BE2C (cell line): Measurements from ENCODE around the gene SLC35F5.
"Not testable (repeated sequence)": the region's sequence is repeated elsewhere in the genome, so short reads cannot be mapped to it uniquely, and the experiment has no call there.

Experiments used
- DNase-seq: peaks from one replicate; pipeline ENCODE4 v3.0.0-alpha.2; 2020
- H3K27me3 ChIP-seq: fragments of 250-450 bp; sonication (Bioruptor Pico); 2 replicates; pipeline ENCODE4 v1.5.1; 2020; ENCODE audit warnings: mild to moderate bottlenecking
- H3K36me3 ChIP-seq: fragments of 250-450 bp; sonication (Bioruptor Pico); 2 replicates; pipeline ENCODE4 v1.5.1; 2020; ENCODE audit warnings: mild to moderate bottlenecking
- H3K4me1 ChIP-seq: fragments of 250-450 bp; sonication (Bioruptor Pico); 2 replicates; pipeline ENCODE4 v1.5.1; 2020
- H3K4me3 ChIP-seq: 2 replicates; pipeline ENCODE4 v1.5.1; 2011; ENCODE audit warnings: low read depth, low read length
- H3K9me3 ChIP-seq: fragments of 250-450 bp; sonication (Bioruptor Pico); 2 replicates; pipeline ENCODE4 v1.5.1; 2020
- TF ChIP-seq, protein P1 (sequence below): IDR thresholded peaks from 2 replicates; pipeline ENCODE4 v1.5.1; 2012; ENCODE audit warnings: mild to moderate bottlenecking, low read depth, low read length

The SLC35F5 gene

DNA sequence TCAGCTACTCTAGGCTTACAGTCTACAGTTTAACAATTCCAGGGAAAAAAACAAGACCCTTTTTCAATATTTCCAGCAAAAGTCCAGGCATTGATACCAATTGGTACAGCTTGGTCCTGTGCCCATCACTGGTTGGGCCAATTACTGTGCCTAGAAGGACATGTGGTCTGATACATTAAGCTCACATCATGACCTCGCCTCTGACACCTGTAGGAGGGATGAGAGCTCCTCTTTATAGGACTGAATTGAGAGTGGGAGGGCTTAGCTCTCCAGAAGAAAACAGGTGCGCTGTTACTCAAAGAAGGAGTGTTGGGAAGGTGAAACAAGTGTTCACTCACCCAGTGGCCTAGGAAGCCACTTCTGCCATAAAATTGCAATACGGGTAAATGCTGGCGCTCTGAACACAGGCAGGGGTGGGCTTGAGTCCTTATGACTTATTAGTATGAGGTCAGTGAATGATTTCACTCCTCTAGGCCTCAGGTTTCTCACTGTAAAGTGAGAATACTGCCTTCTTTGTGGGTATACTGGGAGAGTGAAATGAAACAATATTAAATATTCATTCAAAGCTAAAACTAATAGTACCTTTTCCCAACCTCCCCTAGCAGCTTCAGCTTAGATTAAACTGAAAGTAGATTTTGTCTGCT, 79.7 kb downstream of the SLC35F5 start:
- H3K36me3 ChIP-seq, result no peaks in the 10 kb centered on the region
- H3K4me3 ChIP-seq, result no peak overlapping the region
- H3K9me3 ChIP-seq, result no peaks in the 10 kb centered on the region
- H3K4me1 ChIP-seq, result no peaks in the 10 kb centered on the region
- DNase-seq, result no peak
- TF ChIP-seq, protein P1, sequence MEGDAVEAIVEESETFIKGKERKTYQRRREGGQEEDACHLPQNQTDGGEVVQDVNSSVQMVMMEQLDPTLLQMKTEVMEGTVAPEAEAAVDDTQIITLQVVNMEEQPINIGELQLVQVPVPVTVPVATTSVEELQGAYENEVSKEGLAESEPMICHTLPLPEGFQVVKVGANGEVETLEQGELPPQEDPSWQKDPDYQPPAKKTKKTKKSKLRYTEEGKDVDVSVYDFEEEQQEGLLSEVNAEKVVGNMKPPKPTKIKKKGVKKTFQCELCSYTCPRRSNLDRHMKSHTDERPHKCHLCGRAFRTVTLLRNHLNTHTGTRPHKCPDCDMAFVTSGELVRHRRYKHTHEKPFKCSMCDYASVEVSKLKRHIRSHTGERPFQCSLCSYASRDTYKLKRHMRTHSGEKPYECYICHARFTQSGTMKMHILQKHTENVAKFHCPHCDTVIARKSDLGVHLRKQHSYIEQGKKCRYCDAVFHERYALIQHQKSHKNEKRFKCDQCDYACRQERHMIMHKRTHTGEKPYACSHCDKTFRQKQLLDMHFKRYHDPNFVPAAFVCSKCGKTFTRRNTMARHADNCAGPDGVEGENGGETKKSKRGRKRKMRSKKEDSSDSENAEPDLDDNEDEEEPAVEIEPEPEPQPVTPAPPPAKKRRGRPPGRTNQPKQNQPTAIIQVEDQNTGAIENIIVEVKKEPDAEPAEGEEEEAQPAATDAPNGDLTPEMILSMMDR, result no peak
- H3K27me3 ChIP-seq, result no peaks in the 10 kb centered on the region

DNA sequence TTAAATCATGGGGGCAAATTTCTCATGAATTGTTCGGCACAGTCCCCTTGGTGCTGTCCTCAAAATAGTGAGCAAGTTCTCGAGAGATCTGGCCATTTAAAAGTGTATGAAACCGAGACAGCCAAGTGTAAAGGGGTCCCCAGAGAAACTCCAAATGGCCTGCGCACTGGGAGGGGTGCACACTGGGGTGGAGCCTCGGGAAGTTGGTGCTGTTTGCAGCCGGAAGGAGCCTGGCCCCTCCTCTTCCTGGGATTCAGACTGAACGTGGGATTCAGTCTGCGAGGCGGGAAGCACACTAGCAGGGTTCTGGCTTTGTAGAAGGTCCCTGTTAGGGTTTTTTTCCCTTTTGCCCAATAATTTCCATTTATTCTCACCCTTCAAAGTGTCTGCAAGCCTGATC, 80.6 kb downstream of the SLC35F5 start:
- H3K4me3 ChIP-seq, result no peak overlapping the region
- H3K9me3 ChIP-seq, result no peaks in the 10 kb centered on the region
- no peaks in the 10 kb centered on the region for H3K4me1 ChIP-seq
- TF ChIP-seq, protein P1, result no peak
- no peak for DNase-seq
- H3K27me3 ChIP-seq, result no peaks in the 10 kb centered on the region
- H3K36me3 ChIP-seq, result no peaks in the 10 kb centered on the region

DNA sequence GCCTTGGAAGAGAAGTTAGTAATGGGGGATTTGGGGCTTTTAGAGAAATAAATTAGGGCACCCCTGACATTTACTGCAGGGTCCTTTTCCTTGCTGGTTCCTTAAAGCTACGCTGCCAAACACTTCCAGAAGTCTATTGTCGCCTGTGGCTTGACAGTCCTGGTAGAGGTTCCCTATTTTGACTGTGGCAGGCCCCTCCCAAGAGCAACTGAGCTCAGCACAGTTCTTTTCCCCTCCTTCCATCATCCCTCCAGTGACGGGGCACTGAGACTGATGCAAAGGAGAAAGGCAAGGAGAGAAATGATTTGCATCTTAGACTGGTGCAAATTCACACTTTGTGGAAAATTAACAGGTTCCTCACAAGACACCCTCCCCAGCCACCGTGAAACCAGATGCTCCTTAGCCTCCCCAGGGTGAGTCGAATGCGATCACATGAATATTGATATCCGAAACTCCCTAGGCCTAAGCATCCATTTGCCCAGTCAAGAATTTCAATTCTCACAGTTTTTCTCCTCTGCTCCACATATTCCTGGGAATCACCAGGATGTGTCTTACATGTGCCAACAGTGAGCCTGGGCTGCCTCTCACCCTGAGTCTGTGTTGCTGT, 84.0 kb downstream of the SLC35F5 start:
- Histone ChIP-seq H3K4me3 (no peak overlapping the region), H3K27me3 (no peaks in the 10 kb centered on the region), H3K36me3 (no peaks in the 10 kb centered on the region), H3K4me1 (no peaks in the 10 kb centered on the region), H3K9me3 (no peaks in the 10 kb centered on the region)
- DNase-seq, result no peak
- TF ChIP-seq, protein P1, result no peak

DNA sequence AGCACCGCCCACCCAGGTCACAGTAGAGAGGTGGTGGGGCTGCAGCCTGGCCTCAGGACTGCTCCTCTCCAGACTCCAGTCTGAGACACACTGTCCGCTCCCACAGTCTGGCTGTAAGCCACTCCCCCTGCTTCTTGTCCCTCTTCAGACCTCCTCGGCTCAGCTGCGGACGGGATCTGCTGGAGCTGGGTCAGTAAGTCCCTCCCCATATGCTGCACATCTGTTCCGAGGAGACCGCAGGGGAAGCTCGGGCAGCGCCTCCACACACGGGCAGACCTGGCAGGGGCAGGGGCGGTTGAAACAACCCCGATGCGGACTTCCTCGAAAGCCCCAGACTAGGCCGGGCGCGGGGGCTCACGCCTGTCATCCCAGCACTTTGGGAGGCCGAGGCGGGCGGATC, 87.4 kb downstream of the SLC35F5 start:
- DNase-seq, H3K9me3 ChIP-seq, H3K4me1 ChIP-seq, H3K4me3 ChIP-seq, H3K36me3 ChIP-seq, H3K27me3 ChIP-seq: not testable (repeated sequence)

DNA sequence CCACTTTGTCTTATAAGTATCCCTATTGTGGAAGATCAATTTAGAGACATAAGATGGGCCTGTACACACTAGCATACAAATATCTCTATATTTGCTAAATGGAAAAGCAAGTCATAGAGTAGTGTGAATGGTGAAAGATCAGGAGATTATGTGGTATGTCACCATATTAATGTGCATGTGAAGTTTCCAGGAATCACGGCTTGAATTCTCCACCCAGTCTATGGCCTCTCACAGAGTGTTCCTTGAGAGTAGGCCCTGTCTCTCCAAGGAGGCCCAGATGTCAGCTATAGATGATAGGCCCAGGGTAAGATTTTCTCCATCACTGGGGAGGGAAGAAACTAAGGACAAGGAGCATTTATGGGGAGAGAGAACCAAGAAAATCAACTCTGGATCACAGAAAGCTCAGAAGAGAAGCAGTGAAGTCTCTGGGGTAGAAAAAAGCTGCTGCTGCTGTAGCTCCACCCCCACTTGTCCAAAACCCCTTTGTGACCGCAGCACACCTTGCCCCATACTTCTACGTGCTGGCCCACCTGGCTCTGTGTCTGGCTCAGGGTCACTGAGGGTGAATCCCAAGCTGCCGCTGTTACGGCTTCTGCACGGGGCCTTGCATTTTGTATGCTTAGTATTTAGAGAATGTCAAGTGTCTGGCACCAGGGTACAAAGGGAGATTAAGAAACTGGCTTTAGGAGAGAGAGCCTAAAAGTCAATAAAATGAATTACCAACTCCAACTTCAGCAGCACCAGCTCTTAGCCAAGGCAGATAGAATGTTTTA, 91.5 kb downstream of the SLC35F5 start:
- not testable (repeated sequence) for H3K9me3 ChIP-seq, H3K4me1 ChIP-seq, H3K4me3 ChIP-seq, DNase-seq, H3K27me3 ChIP-seq, H3K36me3 ChIP-seq

DNA sequence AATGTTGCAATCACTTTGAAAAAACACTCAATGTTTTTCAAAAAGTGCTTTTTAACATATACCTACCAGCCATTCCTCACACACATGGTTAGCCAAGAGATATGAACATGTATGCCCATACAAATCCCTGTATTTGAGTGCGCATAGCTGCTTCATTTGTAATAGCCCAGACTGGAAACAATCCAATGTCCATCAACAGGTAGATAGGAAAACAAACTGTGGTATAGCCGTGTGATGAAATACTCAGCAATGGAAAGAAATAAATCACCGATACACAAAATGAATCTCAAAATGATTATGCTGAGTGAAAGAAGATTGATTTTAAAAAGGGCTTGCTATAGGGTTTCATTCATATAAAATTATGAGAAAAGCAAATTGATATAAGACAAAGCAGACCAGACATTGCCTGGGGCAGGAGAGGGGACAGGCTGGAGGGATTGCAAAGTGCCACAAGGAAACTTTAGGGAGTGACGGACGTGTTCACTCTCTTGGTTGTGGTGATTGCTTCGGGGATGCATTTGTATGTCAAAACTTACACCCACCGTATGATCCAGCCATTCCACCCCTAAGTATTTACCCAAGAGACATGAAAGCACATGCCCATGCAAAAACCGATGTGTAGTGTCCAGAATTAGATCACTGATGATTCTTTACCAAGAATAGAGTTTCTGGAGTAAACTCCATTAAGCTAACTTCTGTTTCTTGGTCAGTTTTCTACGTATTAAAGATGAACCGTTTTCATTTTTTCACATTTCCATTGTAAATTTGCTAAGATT, 93.0 kb downstream of the SLC35F5 start:
- H3K9me3 ChIP-seq, H3K4me1 ChIP-seq, DNase-seq, H3K4me3 ChIP-seq, H3K36me3 ChIP-seq, H3K27me3 ChIP-seq: not testable (repeated sequence)
